HG03045 (cell line): ENCODE results near the gene ASIC2.

Source experiments
- ATAC-seq: cut with Tn5 transposase; IDR thresholded peaks from one replicate; pipeline ENCODE4 v1.9.1; 2021; ENCODE audit warnings: mild to moderate bottlenecking, moderate library complexity; ENCODE audit not compliant: unreplicated experiment

ASIC2 gene

DNA sequence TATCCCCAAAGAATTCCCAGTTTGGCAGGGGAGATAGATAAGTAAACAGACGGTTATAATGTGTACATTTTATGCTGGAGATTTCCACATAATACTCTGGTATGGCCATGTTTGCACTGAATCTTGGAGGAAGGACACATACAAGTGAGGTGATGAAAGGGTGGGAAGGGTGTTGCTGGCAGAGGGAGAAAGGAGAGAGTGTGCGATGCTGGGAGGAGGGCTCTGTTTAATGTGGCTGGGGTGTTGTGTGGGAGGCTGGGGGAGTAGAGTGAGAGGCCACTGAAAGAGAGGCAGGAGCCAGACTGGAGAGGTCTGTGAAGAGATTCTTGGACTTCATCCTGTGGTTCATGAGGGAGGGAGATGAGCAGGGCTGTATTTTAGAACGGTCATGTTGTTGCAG lies 213.9 kb downstream of the ASIC2 start:
- no peak for ATAC-seq

- ATAC-seq = no peak
These were observed 216.1 kb downstream of the ASIC2 start for GRCh38 chr17:33076979-33077378.

GRCh38 chr17:33073416-33073815 lies 219.7 kb downstream of the ASIC2 start:
- ATAC-seq = no peak

- ATAC-seq = no peak
These were observed 220.5 kb downstream of the ASIC2 start for GRCh38 chr17:33072421-33073161.

DNA sequence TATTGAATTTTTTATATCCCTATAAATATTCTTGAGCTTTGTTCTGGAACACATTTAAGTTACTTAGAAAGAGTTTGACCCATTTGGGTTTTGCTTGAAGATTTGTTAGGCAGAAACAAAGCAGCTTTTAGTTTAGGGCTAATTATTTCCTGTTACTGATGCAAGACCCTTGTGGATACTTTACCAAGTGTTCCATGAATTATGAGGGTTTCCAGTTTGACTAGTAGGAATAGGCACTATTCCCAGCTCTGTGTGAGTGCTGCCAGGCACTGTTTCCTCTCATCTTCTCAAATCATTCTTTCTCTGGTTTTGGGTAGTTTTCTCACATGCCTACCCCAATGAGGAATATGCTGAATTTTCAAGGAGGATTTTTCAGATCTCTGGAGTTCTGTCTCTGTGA lies 221.4 kb downstream of the ASIC2 start:
- no peak for ATAC-seq

- no peak for ATAC-seq
These were observed 235.5 kb downstream of the ASIC2 start for GRCh38 chr17:33057564-33057963.

GRCh38 chr17:33056399-33057146 lies 236.5 kb downstream of the ASIC2 start:
- no peak for ATAC-seq

DNA sequence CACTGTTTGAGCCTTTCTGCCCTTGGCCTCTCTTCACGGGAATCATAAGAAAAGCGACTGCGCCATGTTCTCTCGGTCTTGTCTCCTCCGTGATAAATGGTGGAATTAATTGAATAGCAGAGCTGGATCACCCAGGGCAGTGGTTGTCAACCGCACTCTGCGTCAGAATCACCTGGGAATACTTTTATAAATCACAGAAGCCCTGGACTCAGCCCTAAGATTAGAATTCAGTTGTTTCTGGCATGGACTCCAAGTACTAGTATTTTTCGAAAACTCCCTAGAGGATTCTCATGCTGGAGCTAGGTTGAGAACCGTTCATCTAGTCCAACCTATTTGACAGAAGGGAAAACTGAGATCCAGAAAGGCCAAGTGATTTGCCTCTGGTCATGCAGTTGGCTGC lies 237.3 kb downstream of the ASIC2 start:
- no peak for ATAC-seq

GRCh38 chr17:33055171-33055611 lies 237.9 kb downstream of the ASIC2 start:
- ATAC-seq = no peak

DNA sequence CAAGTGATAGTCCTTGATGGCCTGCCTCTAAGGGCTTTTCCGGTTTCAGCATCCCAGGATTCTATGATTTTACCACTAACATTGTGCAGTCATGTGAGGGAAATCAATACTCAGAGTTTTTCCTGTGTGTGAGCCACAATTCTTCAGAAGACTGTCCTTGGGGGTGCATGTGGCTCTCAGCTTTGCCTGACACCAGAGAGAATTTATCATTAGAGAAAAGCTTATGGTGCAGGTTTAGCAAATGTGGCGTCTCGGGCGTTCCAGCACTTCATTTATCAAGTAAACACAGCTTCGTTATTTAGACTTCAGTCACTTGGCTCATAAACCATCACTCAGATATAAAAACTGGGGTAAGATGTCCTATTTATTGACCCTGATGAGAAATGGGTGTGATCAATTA lies 238.7 kb downstream of the ASIC2 start:
- no peak for ATAC-seq

DNA sequence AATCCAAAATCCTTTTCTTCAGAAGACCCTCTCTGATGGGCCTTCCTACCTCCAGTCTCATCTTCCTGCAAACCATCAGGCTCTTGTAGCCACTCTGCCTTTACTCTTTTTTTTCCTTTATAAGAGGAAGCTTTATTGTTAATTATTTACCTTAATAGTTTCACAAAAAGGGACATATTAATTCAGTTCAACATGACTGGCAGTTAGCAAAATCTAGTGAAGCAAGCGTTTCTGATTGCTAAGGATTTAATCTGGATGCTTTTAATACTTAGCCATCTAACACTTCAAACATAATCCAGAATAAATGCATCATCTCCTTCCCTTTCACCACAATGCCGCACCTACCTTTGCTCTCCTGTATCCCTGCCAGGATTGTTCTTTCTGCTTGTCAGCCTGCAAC lies 239.4 kb downstream of the ASIC2 start:
- ATAC-seq = no peak

- ATAC-seq = no peak
These were observed 240.2 kb downstream of the ASIC2 start for GRCh38 chr17:33052856-33053255.

- no peak for ATAC-seq
These were observed 242.4 kb downstream of the ASIC2 start for GRCh38 chr17:33050611-33051140.

DNA sequence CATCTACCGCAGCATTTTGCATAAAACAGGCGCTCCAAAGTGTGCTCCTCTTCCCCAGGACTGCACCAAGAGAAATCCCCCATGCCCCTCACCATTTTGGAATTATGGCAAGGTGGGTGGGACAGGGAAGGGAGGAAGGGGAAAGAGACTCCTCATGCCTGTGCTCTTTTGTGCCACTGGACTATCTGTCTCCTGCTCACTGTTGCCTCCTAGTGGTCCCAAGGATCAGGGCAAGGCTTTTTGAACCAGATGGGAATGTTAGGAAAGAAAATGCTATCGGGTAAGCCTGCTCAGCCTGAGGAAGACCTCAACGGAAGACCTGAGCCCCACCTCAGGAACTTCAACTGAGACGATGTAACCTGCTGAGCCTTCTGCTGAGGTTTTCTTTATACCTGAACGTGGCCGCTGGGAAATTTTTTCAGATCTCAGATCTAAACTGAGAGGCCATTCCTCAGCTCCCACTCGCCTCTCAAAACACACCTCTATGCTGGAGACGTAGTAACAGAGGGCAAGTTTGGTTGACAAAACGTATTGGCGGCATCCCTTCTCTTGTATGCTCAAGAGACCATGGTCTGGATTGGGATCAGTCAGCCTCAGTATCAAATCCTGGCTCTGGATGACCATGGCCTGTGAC lies 243.2 kb downstream of the ASIC2 start:
- no peak for ATAC-seq

- ATAC-seq = no peak
These were observed 246.5 kb downstream of the ASIC2 start for GRCh38 chr17:33046361-33047255.

GRCh38 chr17:33045216-33045615 lies 247.9 kb downstream of the ASIC2 start:
- ATAC-seq = no peak

GRCh38 chr17:33044771-33045170 lies 248.3 kb downstream of the ASIC2 start:
- ATAC-seq = no peak

DNA sequence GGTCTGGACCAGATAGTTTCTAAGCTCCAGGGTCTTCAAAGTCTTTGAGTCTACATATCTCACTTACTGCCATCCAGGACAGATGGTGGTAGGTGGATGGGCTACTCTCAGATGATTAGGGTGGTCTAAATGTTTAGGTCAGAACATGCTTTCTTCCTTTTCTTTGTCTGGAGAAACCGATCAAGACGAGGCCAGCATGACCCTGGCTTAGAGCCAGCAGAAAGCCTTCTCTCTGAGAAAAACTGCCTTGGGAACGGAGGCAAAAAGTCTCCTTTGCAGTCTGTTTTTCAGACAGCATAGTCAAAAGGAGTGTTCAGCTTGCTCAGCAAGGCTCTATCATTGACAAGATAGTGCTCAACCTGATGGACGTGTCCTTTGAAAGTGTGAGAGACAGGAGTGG lies 252.6 kb downstream of the ASIC2 start:
- no peak for ATAC-seq

GRCh38 chr17:33039874-33040273 lies 253.2 kb downstream of the ASIC2 start:
- no peak for ATAC-seq

DNA sequence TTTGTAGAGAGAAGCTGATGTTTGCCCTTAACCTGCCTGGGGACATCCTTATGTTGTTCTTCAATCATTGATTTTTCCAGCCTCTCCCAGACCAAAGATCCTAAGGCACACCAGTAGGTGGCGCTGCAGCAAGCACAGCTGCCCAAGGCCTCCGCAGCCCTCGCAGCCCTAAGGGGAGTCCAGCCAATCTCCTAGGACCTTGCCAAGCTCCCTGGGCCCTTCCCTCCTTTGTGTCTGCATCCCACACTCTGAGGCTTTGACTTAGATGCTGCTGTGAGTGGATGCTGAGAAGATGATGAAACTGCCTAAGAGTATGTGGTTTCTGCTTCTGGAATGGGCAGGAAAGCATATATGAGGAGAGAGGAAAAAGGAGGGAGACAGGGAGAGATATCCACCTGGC lies 254.4 kb downstream of the ASIC2 start:
- ATAC-seq = no peak

DNA sequence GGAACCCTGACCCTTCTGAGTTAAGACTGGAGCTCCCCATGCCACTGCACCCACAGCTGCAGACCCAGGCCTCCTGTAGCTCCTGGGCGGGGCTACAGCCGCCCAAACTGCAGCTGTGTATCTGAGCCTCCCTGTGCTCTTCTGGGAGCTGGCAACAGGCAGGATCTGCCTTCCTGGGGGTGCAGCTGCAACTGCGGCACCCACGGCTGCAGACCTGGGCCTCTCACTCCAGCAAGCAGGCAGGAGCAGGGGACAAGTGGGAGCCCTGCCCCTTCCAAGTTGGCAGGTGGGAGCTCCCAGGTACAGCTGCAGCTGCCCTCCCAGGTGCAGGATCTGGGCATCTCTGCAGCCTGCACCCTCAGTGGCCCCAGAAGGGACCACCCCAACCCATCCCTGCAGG lies 259.9 kb downstream of the ASIC2 start:
- ATAC-seq = no peak
